WTC11 (cell line): ENCODE results near the gene ACADVL. TPM values are rescaled to one million over a fixed set of nuclear protein-coding genes. Genes with fewer than 3 reads are reported as not detected.

Experiments
- ATAC-seq: fragments of 200-7000 bp; cut with Tn5 transposase; 2 replicates; pipeline ENCODE4 v1.10.0; 2021; ENCODE audit warnings: mild to moderate bottlenecking, moderate library complexity
- CTCF ChIA-PET: fragments of 300-600 bp; sonication (Branson Sonifier 250); formaldehyde crosslinking; loops from one replicate; lab custom pipeline; 2021; ENCODE audit warnings: antibody characterized with exemption; lab: Charles Lee
- POLR2A ChIA-PET: fragments of 350-600 bp; sonication (Branson Sonifier 250); formaldehyde crosslinking; loops from one replicate; lab custom pipeline; 2021; ENCODE audit warnings: antibody characterized with exemption; lab: Charles Lee
- DNase-seq: peaks from one replicate; pipeline ENCODE4 v3.0.0; 2021; ENCODE audit warnings: low spot score
- H3K27ac Mint-ChIP-seq: 2 replicates; pipeline ENCODE4 v1.8.0; 2021; ENCODE audit warnings: mixed read lengths
- H3K27me3 Mint-ChIP-seq: 2 replicates; pipeline ENCODE4 v1.8.0; 2021; ENCODE audit warnings: low read depth, mild to moderate bottlenecking, moderate library complexity, mixed read lengths
- H3K36me3 Mint-ChIP-seq: 2 replicates; pipeline ENCODE4 v1.8.0; 2021; ENCODE audit warnings: mixed read lengths
- H3K4me1 Mint-ChIP-seq: 2 replicates; pipeline ENCODE4 v1.8.0; 2022; ENCODE audit warnings: mixed read lengths
- H3K4me3 Mint-ChIP-seq: 2 replicates; pipeline ENCODE4 v1.8.0; 2021; ENCODE audit warnings: mild to moderate bottlenecking, moderate library complexity, mixed read lengths
- H3K9me3 Mint-ChIP-seq: 2 replicates; pipeline ENCODE4 v1.8.0; 2021; ENCODE audit warnings: mixed read lengths
- ATF6 ChIP-seq: sonication (generic); formaldehyde crosslinking; IDR thresholded peaks from 2 replicates; pipeline ENCODE4 v1.8.1; 2023; ENCODE audit warnings: mild to moderate bottlenecking, missing genetic modification reagents
- CREB1 ChIP-seq: sonication (generic); formaldehyde crosslinking; IDR thresholded peaks from 2 replicates; pipeline ENCODE4 v1.8.0; 2023; ENCODE audit warnings: mild to moderate bottlenecking, missing genetic modification reagents
- ELF4 ChIP-seq: sonication (generic); formaldehyde crosslinking; IDR thresholded peaks from 2 replicates; pipeline ENCODE4 v1.8.1; 2022; ENCODE audit warnings: low read depth, mild to moderate bottlenecking, moderate library complexity, missing genetic modification reagents
- ESRRA ChIP-seq: sonication (generic); formaldehyde crosslinking; IDR thresholded peaks from 2 replicates; pipeline ENCODE4 v1.8.1; 2022; ENCODE audit warnings: mild to moderate bottlenecking, missing genetic modification reagents, borderline replicate concordance
- ETV6 ChIP-seq: sonication (generic); formaldehyde crosslinking; IDR thresholded peaks from 2 replicates; pipeline ENCODE4 v1.8.1; 2022; ENCODE audit warnings: mild to moderate bottlenecking, missing genetic modification reagents
- FOXJ3 ChIP-seq: sonication (generic); formaldehyde crosslinking; IDR thresholded peaks from 2 replicates; pipeline ENCODE4 v1.9.0; 2021; ENCODE audit warnings: missing genetic modification reagents, mild to moderate bottlenecking, borderline replicate concordance
- FOXK1 ChIP-seq: sonication (generic); formaldehyde crosslinking; IDR thresholded peaks from 2 replicates; pipeline ENCODE4 v1.8.0; 2022; ENCODE audit warnings: mild to moderate bottlenecking, moderate library complexity, missing genetic modification reagents
- FOXP1 ChIP-seq: sonication (generic); formaldehyde crosslinking; IDR thresholded peaks from 2 replicates; pipeline ENCODE4 v1.8.0; 2022; ENCODE audit warnings: missing genetic modification reagents, mild to moderate bottlenecking, moderate library complexity, borderline replicate concordance
- JUN ChIP-seq: sonication (generic); formaldehyde crosslinking; IDR thresholded peaks from 2 replicates; pipeline ENCODE4 v1.8.0; 2023; ENCODE audit warnings: mild to moderate bottlenecking, missing genetic modification reagents
- MAX ChIP-seq: sonication (generic); formaldehyde crosslinking; IDR thresholded peaks from 2 replicates; pipeline ENCODE4 v1.8.0; 2022; ENCODE audit warnings: mild to moderate bottlenecking, missing genetic modification reagents
- NFE2L1 ChIP-seq: sonication (generic); formaldehyde crosslinking; IDR thresholded peaks from 2 replicates; pipeline ENCODE4 v1.8.1; 2023; ENCODE audit warnings: missing genetic modification reagents
- PRRX2 ChIP-seq: fragments of 250-450 bp; sonication (Bioruptor Pico); IDR thresholded peaks from 2 replicates; pipeline ENCODE4 v1.8.0; 2021; ENCODE audit warnings: mild to moderate bottlenecking
- SMAD4 ChIP-seq: sonication (generic); formaldehyde crosslinking; IDR thresholded peaks from 2 replicates; pipeline ENCODE4 v1.8.0; 2022; ENCODE audit warnings: mild to moderate bottlenecking, missing genetic modification reagents
- SOX15 ChIP-seq: fragments of 250-450 bp; sonication (Bioruptor Pico); IDR thresholded peaks from 2 replicates; pipeline ENCODE4 v1.9.0; 2021; ENCODE audit warnings: mild to moderate bottlenecking
- USF1 ChIP-seq: sonication (generic); formaldehyde crosslinking; IDR thresholded peaks from 2 replicates; pipeline ENCODE4 v1.8.0; 2022; ENCODE audit warnings: mild to moderate bottlenecking, missing genetic modification reagents
- ZBTB21 ChIP-seq: sonication (generic); formaldehyde crosslinking; IDR thresholded peaks from 2 replicates; pipeline ENCODE4 v1.8.1; 2023; ENCODE audit warnings: mild to moderate bottlenecking, missing genetic modification reagents, borderline replicate concordance
- ZNF121 ChIP-seq: sonication (generic); formaldehyde crosslinking; IDR thresholded peaks from 2 replicates; pipeline ENCODE4 v1.8.0; 2023; ENCODE audit warnings: missing genetic modification reagents
- ZNF219 ChIP-seq: sonication (generic); formaldehyde crosslinking; IDR thresholded peaks from 2 replicates; pipeline ENCODE4 v1.8.0; 2023; ENCODE audit warnings: missing genetic modification reagents, mild to moderate bottlenecking, borderline replicate concordance
- ZNF317 ChIP-seq: sonication (generic); formaldehyde crosslinking; IDR thresholded peaks from 2 replicates; pipeline ENCODE4 v1.8.1; 2023; ENCODE audit warnings: low read depth, mild to moderate bottlenecking, moderate library complexity, missing genetic modification reagents, borderline replicate concordance
- ZNF423 ChIP-seq: fragments of 250-450 bp; sonication (Bioruptor Pico); IDR thresholded peaks from 2 replicates; pipeline ENCODE4 v2.1.2; 2022; ENCODE audit warnings: mild to moderate bottlenecking, moderate library complexity
- ZNF425 ChIP-seq: fragments of 250-450 bp; sonication (Bioruptor Pico); conservative IDR thresholded peaks from 2 replicates; pipeline ENCODE4 v1.9.0; 2021; ENCODE audit warnings: mild to moderate bottlenecking
- total RNA-seq: library from RNA; stranded (reverse); gene quantifications from 3 replicates; pipeline ENCODE4 v1.2.3, GENCODE V29; 2021
- TF ChIP-seq, protein P1 (sequence below): sonication (generic); formaldehyde crosslinking; IDR thresholded peaks from 2 replicates; pipeline ENCODE4 v1.8.0; 2022; ENCODE audit warnings: missing genetic modification reagents
- TF ChIP-seq, protein P2 (sequence below): fragments of 250-450 bp; sonication (Bioruptor Pico); IDR thresholded peaks from 2 replicates; pipeline ENCODE4 v1.9.0; 2021; ENCODE audit warnings: mild to moderate bottlenecking
- TF ChIP-seq, protein P3 (sequence below): sonication (generic); formaldehyde crosslinking; conservative IDR thresholded peaks from 2 replicates; pipeline ENCODE4 v1.8.1; 2022; ENCODE audit warnings: mild to moderate bottlenecking, missing genetic modification reagents
- TF ChIP-seq, protein P4 (sequence below): fragments of 250-450 bp; sonication (Bioruptor Pico); IDR thresholded peaks from 2 replicates; pipeline ENCODE4 v1.9.0; 2021; ENCODE audit warnings: mild to moderate bottlenecking

ACADVL gene
- total RNA-seq, 1 experiment from 2014 or later = 236 TPM

DNA sequence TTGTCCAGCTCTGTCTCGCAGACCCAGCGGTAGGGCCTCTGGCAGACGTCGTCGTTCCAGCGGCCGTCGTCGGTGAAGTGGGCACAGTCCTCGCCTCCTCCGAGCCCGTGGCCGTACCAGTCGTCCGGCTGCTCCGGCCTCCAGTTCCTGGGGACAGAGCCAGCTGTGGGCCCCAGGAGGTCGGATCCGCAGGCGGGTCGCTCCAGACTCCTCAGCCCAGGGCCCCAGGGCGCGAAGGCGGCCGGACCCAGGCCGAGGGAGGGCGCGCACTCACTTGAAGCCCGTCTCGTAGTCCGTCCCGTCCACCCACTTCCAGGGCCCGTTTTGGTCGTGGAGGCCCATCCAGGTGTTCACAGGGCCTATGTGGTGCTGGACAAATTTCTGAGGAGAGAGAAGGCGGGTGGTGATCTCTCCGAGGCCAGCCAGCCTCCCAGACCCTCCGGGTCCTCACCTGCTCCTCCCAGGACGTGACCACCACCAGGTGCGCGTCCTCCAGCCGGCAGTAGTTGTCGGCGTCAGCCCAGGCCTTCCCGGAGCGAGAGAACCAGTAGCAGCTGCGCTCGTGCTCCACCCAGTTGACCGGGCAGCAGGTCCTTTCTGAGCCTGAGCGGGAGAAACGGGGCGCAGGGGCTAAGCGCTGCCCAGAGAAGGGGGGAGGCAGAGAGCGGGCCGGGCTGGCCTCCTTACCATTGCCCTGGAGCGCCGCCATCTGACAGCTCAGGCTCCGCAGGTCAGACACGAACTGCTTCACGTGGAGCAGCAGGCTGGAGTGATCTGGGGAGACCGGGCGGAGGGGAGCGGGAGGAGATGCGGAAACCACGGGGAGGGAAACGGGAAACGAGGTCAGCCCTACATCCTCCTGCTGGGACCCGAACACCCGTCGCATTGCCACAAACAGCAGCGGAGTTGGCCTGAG is 45.8 kb upstream of the ACADVL start:
- Mint-ChIP-seq H3K27ac (no peak overlapping the region), H3K4me1 (peaks cover 6% of the 10 kb centered on the region), H3K27me3 (peaks cover 10% of the 10 kb centered on the region), H3K36me3 (peaks cover 7% of the 10 kb centered on the region), H3K9me3 (peaks cover 7% of the 10 kb centered on the region), H3K4me3 (no peak overlapping the region)
- DNase-seq (peak; percentile 92), ATAC-seq (peak; percentile 79)
- ChIA-PET POLR2A (interaction anchor here (0.8 to 1.2 kb wide), 2 partner anchors 9 to 122 kb away, joined by 3 to 4 read pairs; no protein-coding TSS in a partner anchor), CTCF (interaction anchor here (0.7 to 1.9 kb wide), 16 partner anchors 9 to 150 kb away, joined by 3 to 18 read pairs (median 5); partner anchors contain the start of gene SLC16A13)
- TF ChIP-seq ZNF423 (no peak), PRRX2 (CRISPR knock-in tag) (no peak), ZBTB21 (CRISPR knock-in tag) (peak; percentile 77; the same call in 1 of the 2 replicates), ESRRA (CRISPR knock-in tag) (no peak), ETV6 (CRISPR knock-in tag) (peak; percentile 76; the same call in 1 of the 2 replicates), SOX15 (CRISPR knock-in tag) (no peak), MAX (CRISPR knock-in tag) (peak; percentile 78), FOXP1 (CRISPR knock-in tag) (no peak), USF1 (CRISPR knock-in tag) (peak; percentile 58; the same call in 1 of the 2 replicates), ZNF121 (no peak), CREB1 (CRISPR knock-in tag) (no peak), ZNF425 (CRISPR knock-in tag) (no peak), ZNF219 (no peak), ELF4 (no peak), SMAD4 (CRISPR knock-in tag) (no peak), ZNF317 (CRISPR knock-in tag) (no peak), ATF6 (CRISPR knock-in tag) (no peak), JUN (CRISPR knock-in tag) (no peak), NFE2L1 (CRISPR knock-in tag) (no peak), FOXJ3 (CRISPR knock-in tag) (no peak), FOXK1 (CRISPR knock-in tag) (peak; percentile 12; the same call in 1 of the 2 replicates)
- TF ChIP-seq, protein P1, sequence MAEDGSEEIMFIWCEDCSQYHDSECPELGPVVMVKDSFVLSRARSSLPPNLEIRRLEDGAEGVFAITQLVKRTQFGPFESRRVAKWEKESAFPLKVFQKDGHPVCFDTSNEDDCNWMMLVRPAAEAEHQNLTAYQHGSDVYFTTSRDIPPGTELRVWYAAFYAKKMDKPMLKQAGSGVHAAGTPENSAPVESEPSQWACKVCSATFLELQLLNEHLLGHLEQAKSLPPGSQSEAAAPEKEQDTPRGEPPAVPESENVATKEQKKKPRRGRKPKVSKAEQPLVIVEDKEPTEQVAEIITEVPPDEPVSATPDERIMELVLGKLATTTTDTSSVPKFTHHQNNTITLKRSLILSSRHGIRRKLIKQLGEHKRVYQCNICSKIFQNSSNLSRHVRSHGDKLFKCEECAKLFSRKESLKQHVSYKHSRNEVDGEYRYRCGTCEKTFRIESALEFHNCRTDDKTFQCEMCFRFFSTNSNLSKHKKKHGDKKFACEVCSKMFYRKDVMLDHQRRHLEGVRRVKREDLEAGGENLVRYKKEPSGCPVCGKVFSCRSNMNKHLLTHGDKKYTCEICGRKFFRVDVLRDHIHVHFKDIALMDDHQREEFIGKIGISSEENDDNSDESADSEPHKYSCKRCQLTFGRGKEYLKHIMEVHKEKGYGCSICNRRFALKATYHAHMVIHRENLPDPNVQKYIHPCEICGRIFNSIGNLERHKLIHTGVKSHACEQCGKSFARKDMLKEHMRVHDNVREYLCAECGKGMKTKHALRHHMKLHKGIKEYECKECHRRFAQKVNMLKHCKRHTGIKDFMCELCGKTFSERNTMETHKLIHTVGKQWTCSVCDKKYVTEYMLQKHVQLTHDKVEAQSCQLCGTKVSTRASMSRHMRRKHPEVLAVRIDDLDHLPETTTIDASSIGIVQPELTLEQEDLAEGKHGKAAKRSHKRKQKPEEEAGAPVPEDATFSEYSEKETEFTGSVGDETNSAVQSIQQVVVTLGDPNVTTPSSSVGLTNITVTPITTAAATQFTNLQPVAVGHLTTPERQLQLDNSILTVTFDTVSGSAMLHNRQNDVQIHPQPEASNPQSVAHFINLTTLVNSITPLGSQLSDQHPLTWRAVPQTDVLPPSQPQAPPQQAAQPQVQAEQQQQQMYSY = no peak
- TF ChIP-seq, protein P2, sequence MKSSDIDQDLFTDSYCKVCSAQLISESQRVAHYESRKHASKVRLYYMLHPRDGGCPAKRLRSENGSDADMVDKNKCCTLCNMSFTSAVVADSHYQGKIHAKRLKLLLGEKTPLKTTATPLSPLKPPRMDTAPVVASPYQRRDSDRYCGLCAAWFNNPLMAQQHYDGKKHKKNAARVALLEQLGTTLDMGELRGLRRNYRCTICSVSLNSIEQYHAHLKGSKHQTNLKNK (CRISPR knock-in tag) = no peak
- TF ChIP-seq, protein P3, sequence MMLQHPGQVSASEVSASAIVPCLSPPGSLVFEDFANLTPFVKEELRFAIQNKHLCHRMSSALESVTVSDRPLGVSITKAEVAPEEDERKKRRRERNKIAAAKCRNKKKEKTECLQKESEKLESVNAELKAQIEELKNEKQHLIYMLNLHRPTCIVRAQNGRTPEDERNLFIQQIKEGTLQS (CRISPR knock-in tag) = no peak
- TF ChIP-seq, protein P4, sequence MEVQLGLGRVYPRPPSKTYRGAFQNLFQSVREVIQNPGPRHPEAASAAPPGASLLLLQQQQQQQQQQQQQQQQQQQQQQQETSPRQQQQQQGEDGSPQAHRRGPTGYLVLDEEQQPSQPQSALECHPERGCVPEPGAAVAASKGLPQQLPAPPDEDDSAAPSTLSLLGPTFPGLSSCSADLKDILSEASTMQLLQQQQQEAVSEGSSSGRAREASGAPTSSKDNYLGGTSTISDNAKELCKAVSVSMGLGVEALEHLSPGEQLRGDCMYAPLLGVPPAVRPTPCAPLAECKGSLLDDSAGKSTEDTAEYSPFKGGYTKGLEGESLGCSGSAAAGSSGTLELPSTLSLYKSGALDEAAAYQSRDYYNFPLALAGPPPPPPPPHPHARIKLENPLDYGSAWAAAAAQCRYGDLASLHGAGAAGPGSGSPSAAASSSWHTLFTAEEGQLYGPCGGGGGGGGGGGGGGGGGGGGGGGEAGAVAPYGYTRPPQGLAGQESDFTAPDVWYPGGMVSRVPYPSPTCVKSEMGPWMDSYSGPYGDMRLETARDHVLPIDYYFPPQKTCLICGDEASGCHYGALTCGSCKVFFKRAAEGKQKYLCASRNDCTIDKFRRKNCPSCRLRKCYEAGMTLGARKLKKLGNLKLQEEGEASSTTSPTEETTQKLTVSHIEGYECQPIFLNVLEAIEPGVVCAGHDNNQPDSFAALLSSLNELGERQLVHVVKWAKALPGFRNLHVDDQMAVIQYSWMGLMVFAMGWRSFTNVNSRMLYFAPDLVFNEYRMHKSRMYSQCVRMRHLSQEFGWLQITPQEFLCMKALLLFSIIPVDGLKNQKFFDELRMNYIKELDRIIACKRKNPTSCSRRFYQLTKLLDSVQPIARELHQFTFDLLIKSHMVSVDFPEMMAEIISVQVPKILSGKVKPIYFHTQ (CRISPR knock-in tag) = no peak
